Ishikawa (cell line): ENCODE measurements around the gene TXNDC15.

Experiments used
- CEBPB ChIP-seq: IDR thresholded peaks from 2 replicates; pipeline ENCODE4 v1.6.1; 2012
- EGR1 ChIP-seq: IDR thresholded peaks from 2 replicates; pipeline ENCODE4 v1.6.1; 2012
- EP300 ChIP-seq: IDR thresholded peaks from 2 replicates; pipeline ENCODE4 v1.6.1; 2012; ENCODE audit warnings: borderline replicate concordance
- FOXM1 ChIP-seq: IDR thresholded peaks from 2 replicates; pipeline ENCODE4 v1.6.1; 2012; ENCODE audit warnings: low read depth, borderline replicate concordance
- TAF1 ChIP-seq: IDR thresholded peaks from 2 replicates; pipeline ENCODE4 v1.6.1; 2012; ENCODE audit warnings: low read depth, mild to moderate bottlenecking
- TEAD4 ChIP-seq: IDR thresholded peaks from 2 replicates; pipeline ENCODE4 v1.6.1; 2012
- ZBTB7A ChIP-seq: IDR thresholded peaks from 2 replicates; pipeline ENCODE4 v1.6.1; 2012; ENCODE audit warnings: low read depth

DNA sequence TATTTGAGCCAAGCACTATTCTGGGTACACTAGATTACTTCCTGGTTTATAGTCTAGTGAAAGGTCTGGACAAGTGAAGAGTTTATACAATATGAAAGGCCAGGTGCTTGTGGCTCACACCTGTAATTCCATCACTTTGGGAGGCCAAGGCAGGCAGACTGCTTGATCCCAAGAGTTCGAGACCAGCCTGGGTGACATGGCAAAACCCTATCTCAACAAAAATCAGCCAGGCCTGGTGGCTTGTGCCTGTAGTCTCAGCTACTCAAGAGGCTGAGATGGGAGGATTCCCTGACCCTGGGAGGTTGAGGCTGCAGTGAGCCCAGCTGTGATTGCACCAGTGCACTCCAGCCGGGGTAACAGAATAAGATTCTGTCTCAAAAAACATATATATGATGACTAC lies 9.5 kb upstream of the TXNDC15 start:
- TF ChIP-seq CEBPB (no peak), EP300 (no peak), TAF1 (no peak), TEAD4 (no peak), ZBTB7A (no peak), FOXM1 (no peak), EGR1 (no peak)
